HG03103 (cell line): ENCODE results near the gene RPL27A.
"Not testable (repeated sequence)": the region's sequence is repeated elsewhere in the genome, so short reads cannot be mapped to it uniquely, and the experiment has no call there.

Experiments used
- ATAC-seq: cut with Tn5 transposase; IDR thresholded peaks from one replicate; pipeline ENCODE4 v1.9.1; 2021; ENCODE audit warnings: low read depth; ENCODE audit not compliant: unreplicated experiment

The RPL27A gene

GRCh38 chr11:8682303-8683114 is at the start of gene RPL27A, which contains the start of gene TRIM66:
TSS of gene RPL27A (plus strand) at chr11:8682792. CDS start at chr11:8682814, 22 bp downstream.
TSS of gene TRIM66 (minus strand) at chr11:8682665. CDS start at chr11:8672274, 10,391 bp downstream.
- ATAC-seq: peak; percentile 79

DNA sequence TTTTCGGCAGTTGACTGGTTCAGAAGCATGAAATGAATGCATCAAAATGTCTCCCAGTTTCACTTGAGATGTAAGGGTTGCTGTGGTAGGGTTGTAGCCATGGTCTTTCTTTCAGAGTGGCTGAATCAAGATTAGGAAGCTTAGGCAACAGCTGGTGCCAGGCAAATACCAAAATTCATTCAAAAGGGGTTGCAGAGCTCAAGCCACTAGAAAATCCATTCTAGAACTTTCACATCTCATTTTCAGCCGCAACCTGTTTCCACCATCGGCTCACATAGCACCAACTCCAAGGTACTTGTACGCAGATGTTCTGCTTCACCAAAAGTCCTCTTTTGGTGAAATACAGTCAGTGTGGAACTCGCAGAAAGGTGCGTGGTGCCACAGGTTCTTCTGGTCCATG is 48.1 kb upstream of the RPL27A start:
- no peak for ATAC-seq

- ATAC-seq: no peak
Observed at GRCh38 chr11:8636127-8636526, 46.5 kb upstream of the RPL27A start.

- ATAC-seq: no peak
Observed at GRCh38 chr11:8638300-8638699, 44.3 kb upstream of the RPL27A start.

- no peak for ATAC-seq
Observed at GRCh38 chr11:8639655-8640054, 42.9 kb upstream of the RPL27A start.

DNA sequence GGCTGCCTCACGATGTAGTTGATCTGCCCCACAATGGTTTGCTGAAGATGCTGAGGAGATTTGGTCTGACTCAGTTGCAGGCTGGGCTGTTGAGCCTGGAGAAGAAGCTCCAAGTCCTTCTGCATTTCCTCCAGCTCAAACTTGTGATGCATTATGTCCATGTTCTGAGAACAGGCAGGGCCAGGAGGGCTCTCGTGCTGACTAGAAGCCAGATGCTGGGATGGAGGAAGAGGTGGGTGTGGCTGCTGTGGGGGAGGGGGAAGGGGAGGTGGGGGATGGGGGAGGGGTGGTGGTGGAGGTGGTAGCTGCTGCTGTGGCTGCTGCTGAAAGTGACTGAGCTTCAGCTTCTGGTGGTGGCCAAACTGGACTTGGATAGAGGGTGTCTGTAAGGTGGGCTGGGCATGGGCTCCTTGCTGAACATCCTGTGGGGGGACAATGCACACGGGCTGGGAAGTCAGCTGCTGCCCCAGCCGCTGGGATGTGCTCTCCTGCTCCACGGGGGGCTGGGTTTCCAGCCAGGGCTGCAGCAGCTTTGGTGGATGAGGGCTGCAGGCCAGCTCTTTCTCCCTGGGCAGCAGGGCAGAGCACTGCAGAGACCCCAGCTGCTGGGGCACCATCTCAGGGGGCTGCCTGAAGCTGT is 42.2 kb upstream of the RPL27A start:
- no peak for ATAC-seq

DNA sequence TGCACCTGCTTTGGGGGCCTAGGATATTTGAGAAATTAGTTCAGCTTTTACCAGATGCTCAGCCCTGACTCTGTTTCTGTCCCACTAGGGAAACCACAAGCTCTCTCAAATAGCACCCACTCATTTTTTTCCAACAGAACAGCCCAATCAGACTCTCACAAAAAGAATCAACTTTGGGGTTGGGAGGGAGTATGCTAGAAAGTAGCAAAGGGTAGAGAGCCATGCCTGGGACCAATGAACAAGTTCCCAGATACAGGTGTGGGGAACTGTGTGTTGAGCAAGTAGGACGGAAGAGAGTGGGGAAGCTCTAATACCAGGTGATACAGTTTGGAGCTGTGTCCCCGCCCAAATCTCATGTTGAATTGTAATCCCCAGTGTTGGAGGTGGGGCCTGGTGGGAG is 41.3 kb upstream of the RPL27A start:
- ATAC-seq: no peak

- ATAC-seq: no peak
Observed at GRCh38 chr11:8642196-8642841, 40.3 kb upstream of the RPL27A start.

GRCh38 chr11:8646873-8647272 is 35.7 kb upstream of the RPL27A start:
- ATAC-seq: no peak

GRCh38 chr11:8649361-8649760 is 33.2 kb upstream of the RPL27A start:
- no peak for ATAC-seq

- ATAC-seq: no peak
Observed at GRCh38 chr11:8650401-8650990, 32.1 kb upstream of the RPL27A start.

- no peak for ATAC-seq
Observed at GRCh38 chr11:8652140-8652539, 30.5 kb upstream of the RPL27A start.

GRCh38 chr11:8654503-8654902 is 28.1 kb upstream of the RPL27A start:
- ATAC-seq: no peak

- no peak for ATAC-seq
Observed at GRCh38 chr11:8656291-8656690, 26.3 kb upstream of the RPL27A start.

DNA sequence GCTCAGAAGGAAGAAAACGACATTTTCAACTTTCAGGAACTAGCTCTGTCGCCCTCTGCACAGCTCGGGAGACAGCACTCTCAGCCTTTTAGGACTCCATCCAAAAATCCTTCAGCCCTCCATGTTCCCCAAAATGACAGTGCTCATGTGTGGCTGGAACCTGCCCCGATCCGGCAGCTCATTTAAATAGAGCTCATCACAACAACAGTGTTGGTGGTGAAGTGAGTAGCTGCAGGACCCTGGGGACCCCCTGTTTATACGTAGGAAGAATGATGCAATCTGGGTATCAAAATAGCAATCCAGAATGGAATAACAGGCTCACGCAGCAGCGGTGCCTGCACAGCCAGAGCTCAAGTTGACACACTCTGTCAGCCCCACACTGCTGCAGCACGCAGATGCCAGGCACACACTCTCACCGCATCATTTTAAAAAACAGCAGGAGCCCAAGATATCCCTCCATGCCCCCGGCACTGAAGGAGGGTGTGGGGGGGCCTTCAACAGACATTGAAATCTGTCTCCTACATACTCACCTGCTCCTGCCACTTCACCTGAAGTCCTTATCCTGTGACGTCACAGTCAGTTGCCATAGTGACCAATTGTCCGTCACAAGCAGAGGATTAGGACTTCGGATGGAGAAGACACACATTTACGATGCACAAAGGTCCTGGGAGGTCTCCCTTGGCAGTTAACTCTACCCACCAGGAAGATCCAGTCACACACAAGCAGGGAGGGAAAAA is 24.1 kb upstream of the RPL27A start:
- ATAC-seq: no peak

DNA sequence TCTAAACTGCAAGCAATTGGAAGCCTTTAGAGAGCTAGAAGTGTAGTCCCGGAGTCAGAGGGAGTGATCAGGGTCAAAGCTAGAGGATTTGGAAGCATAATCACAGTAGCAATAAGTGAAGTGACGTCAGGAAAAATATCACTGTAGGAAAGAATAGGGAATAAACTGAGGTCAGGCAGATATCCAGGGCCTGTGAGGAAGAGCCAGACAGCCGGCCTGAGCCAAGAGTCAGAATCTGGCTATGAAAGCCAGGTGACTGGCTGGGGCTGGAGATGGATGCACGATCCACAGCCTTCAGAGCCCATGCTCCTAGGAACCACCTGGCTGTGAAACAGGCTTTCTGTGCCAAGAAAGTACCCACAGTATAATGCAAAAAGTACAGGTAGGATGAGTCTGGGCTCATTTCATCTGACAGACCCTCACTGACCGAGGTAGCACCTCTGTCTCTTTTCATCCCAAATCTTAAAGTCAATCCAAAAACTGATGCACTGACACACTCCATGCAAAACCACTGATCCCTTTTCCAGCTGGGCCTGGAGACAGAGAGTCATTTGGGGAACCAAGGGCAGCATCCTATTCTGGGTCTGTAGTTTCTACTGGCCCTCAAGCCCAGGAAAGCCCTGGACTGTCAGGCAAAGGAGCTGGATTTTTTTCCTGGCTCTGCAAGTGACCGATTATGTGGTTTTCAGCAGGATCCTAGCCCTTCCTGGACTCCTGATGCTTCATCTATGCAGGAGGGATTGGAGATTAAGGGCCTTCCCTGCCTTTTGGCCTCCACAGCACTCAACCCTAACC is 21.4 kb upstream of the RPL27A start:
- no peak for ATAC-seq

- ATAC-seq: no peak
Observed at GRCh38 chr11:8665222-8665621, 17.4 kb upstream of the RPL27A start.

DNA sequence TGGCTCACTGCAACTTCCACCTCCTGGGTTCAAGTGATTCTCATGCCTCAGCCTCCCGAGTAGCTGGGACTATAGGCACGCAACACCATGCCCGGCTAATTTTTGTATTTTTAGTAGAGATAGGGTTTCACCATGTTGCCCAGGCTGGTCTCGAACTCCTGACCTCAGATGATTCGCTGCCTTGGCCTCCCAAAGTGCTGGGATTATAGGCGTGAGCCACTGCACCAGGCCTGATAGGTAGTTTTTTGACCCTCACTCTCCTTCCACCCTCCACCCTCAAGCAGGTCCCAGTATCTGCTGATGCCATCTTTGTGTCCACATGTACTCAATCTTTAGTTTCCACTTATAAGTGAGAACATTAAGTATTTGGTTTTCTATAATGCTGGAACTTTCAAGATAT is 12.5 kb upstream of the RPL27A start:
- not testable (repeated sequence) for ATAC-seq

DNA sequence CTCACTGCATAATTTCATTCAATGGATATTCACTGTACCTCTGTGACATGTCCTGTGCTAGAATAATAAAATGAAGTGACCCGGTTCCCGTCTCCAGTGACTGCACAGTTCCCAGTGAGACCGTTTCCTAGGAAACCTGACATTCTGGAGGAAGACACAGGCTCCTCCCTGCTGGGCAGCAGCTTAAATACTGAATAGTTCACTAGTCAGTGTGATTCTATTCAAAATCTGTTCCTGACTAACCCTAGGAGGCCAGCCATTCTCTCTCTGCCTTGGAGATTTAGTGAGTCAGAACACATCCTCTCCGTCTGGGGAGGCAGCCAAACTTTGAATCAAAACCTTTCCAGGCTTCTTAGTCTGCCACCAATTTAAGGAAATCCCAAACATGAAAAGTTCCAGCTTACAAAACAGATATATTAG is 11.4 kb upstream of the RPL27A start:
- no peak for ATAC-seq

GRCh38 chr11:8671651-8672062 is 10.9 kb upstream of the RPL27A start:
- ATAC-seq: no peak
